ENCODE results near the gene ANXA7. TPM values are rescaled to one million over a fixed set of nuclear protein-coding genes. Genes with fewer than 3 reads are reported as not detected.

The ANXA7 gene
- total RNA-seq (100 to 1,000 TPM; 103 to 111 TPM), polyA plus RNA-seq (100 to 1,000 TPM; 207 to 379 TPM)

DNA sequence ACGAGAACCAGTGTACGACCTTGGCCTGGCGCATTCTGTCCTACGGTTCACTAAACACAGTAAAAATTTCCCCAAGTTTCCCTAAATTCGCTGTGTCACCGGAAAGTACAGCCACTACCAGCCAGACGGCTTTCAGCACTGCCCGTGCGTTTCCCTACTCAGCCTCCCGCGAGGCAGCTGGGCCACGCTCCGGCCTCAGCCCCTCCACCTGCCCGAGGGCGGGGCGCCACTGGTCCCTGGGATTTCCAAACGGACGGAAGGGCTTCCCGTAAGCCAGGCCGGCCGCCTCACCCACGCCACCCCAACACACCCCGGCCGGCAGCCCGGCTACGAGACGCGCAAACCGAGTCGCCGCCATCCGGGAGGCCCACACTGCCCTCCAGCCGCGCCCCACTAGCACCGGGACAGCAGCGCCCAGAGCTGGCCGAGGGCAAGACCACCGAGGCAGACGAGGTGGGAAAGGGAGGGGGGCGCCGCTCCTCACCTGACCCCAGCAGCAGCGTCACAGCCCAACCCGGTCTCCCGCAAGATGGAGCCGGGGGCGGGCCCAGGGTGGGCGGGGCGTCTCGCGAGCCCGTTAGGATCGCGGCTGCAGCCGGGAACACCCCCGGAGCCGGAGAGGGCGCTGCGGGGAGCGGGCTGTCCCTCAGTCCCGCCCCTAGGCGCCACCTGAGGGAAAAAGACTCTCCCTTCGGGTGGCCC is at the start of gene ANXA7:
Gene ANXA7 (minus strand): TSS at position 531 of the 702 bp plus-strand sequence. CDS start 13,202 bp downstream, outside the sequence.
- Histone ChIP-seq H3K4me1 (ENCODE audit: insufficient read depth, low read length) (peaks cover 46% of the 10 kb centered on the region), H3K9me3 (ENCODE audit: control insufficient read depth in 1 of 2, low read length in 2 of 2) (no peaks in the 10 kb centered on the region), H3K27ac (ENCODE audit: low read depth, low read length) (peak within 1 kb of the TSS; percentile 98), H3K36me3 (ENCODE audit: insufficient read depth, low read length) (no peaks in the 10 kb centered on the region), H3K4me3 (ENCODE audit: low read length in 2 of 2) (peak within 1 kb of the TSS; percentile 59 to 82), H3K27me3 (ENCODE audit: insufficient read depth, low read length) (no peaks in the 10 kb centered on the region)
- CTCF ChIA-PET (ENCODE audit: partially characterized antibody): interaction anchor here (0.6 to 1.0 kb wide), 3 partner anchors 16 to 230 kb away, joined by 3 read pairs; no protein-coding TSS in a partner anchor
- H3K4me1 Mint-ChIP-seq: peaks cover 38 to 59% (median 48%) of the 10 kb centered on the region in 4 donors
- peak within 1 kb of the TSS; percentile 88 to 98 (median 93) for H3K27ac Mint-ChIP-seq
- no peaks in the 10 kb centered on the region for H3K9me3 Mint-ChIP-seq
- DNase-seq: peak; percentile 85 to 93 (median 88)
- H3K4me3 Mint-ChIP-seq: peak within 1 kb of the TSS; percentile 91 to 99 (median 97)
- intact Hi-C loops (cut with micrococcal nuclease): loop anchor here (1.0 to 5.0 kb wide), 6 partner anchors 56 to 316 kb away; partner anchors contain the start of genes CFAP70, DNAJC9, ECD and FAM149B1
- H3K36me3 Mint-ChIP-seq: peaks cover 5 to 19% of the 10 kb centered on the region in 2 donors
- POLR2A ChIA-PET (ENCODE audit: partially characterized antibody): interaction anchor here (0.5 to 3.3 kb wide), 16 partner anchors 10 to 317 kb away, joined by 3 to 34 read pairs (median 4); partner anchors contain the start of genes CFAP70, DNAJC9, P4HA1 and PPP3CB
- peaks cover 0 to 2% of the 10 kb centered on the region in 2 donors for H3K27me3 Mint-ChIP-seq

DNA sequence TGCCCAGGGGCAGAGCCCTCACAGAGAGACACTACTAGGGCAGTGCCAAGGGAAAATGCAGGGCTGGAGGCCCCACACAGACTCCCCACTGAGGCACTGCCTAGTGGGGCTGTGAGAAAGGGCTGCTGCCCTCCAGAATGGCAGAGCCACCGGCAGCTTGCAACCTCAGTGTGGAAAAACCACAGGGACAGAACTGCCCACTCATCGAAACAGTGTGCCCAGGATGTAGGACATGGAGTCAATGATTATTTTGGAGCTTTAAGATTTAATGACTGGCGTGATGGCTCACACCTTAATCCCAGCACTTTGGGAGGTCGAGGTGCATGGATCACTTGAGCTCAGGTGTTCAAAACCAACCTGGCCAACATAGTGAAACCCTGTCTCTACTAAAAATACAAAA is 47.0 kb upstream of the ANXA7 start:
- no peaks in the 10 kb centered on the region for H3K27me3 Mint-ChIP-seq
- H3K27ac Mint-ChIP-seq: peak overlapping the region in 2 of 7 donors; percentile 20 to 24
- no peaks in the 10 kb centered on the region for H3K4me1 ChIP-seq (ENCODE audit: insufficient read depth, low read length)
- POLR2A ChIA-PET (ENCODE audit: partially characterized antibody): interaction anchor here (1.6 kb wide), 1 partner anchor 35 kb away, joined by 5 read pairs; the partner anchor contains the start of gene PPP3CB
- H3K36me3 ChIP-seq (ENCODE audit: insufficient read depth, low read length): peaks cover 9% of the 10 kb centered on the region
- H3K27ac ChIP-seq (ENCODE audit: low read depth, low read length): no peak overlapping the region
- no peak overlapping the region for H3K4me3 ChIP-seq (ENCODE audit: low read length in 2 of 2)
- intact Hi-C loops (cut with micrococcal nuclease): no loop called here
- no peak overlapping the region for H3K4me3 Mint-ChIP-seq
- no peak for DNase-seq
- H3K27me3 ChIP-seq (ENCODE audit: insufficient read depth, low read length): no peaks in the 10 kb centered on the region
- no peaks in the 10 kb centered on the region for H3K9me3 Mint-ChIP-seq
- no peaks in the 10 kb centered on the region for H3K9me3 ChIP-seq (ENCODE audit: control insufficient read depth in 1 of 2, low read length in 2 of 2)
- H3K36me3 Mint-ChIP-seq: peaks cover 20 to 39% of the 10 kb centered on the region in 2 donors
- CTCF ChIA-PET (ENCODE audit: partially characterized antibody): no interaction called here
- H3K4me1 Mint-ChIP-seq: peaks cover 0 to 8% (median under 1%) of the 10 kb centered on the region in 4 donors

GRCh38 chr10:73459683-73460314 is 45.9 kb upstream of the ANXA7 start:
- Histone ChIP-seq H3K9me3 (ENCODE audit: control insufficient read depth in 1 of 2, low read length in 2 of 2) (no peaks in the 10 kb centered on the region), H3K27ac (ENCODE audit: low read depth, low read length) (no peak overlapping the region), H3K4me1 (ENCODE audit: insufficient read depth, low read length) (no peaks in the 10 kb centered on the region), H3K36me3 (ENCODE audit: insufficient read depth, low read length) (no peaks in the 10 kb centered on the region), H3K27me3 (ENCODE audit: insufficient read depth, low read length) (no peaks in the 10 kb centered on the region), H3K4me3 (ENCODE audit: low read length in 2 of 2) (no peak overlapping the region)
- ChIA-PET POLR2A (ENCODE audit: partially characterized antibody) (interaction anchor here (1.6 kb wide), 1 partner anchor 36 kb away, joined by 5 read pairs; the partner anchor contains the start of gene PPP3CB), CTCF (ENCODE audit: partially characterized antibody) (no interaction called here)
- Mint-ChIP-seq H3K4me1 (peaks cover 0 to 8% (median under 1%) of the 10 kb centered on the region in 4 donors), H3K9me3 (no peaks in the 10 kb centered on the region), H3K27me3 (no peaks in the 10 kb centered on the region), H3K4me3 (no peak overlapping the region), H3K27ac (peak overlapping the region in 1 of 7 donors; percentile 78), H3K36me3 (peaks cover 19 to 33% of the 10 kb centered on the region in 2 donors)
- no peak for DNase-seq
- intact Hi-C loops (cut with micrococcal nuclease): no loop called here

GRCh38 chr10:73456187-73456890 is 42.5 kb upstream of the ANXA7 start:
- Histone ChIP-seq H3K27ac (ENCODE audit: low read depth, low read length) (no peak overlapping the region), H3K4me3 (ENCODE audit: low read length in 2 of 2) (no peak overlapping the region), H3K36me3 (ENCODE audit: insufficient read depth, low read length) (no peaks in the 10 kb centered on the region), H3K4me1 (ENCODE audit: insufficient read depth, low read length) (no peaks in the 10 kb centered on the region), H3K27me3 (ENCODE audit: insufficient read depth, low read length) (no peaks in the 10 kb centered on the region), H3K9me3 (ENCODE audit: control insufficient read depth in 1 of 2, low read length in 2 of 2) (no peaks in the 10 kb centered on the region)
- ChIA-PET POLR2A (ENCODE audit: partially characterized antibody) (no interaction called here), CTCF (ENCODE audit: partially characterized antibody) (interaction anchor here (0.7 to 1.0 kb wide), 2 partner anchors 183 to 1241 kb away, joined by 4 read pairs; no protein-coding TSS in a partner anchor)
- no peak for DNase-seq
- Mint-ChIP-seq H3K27ac (peak overlapping the region in 1 of 7 donors; percentile 23), H3K4me3 (no peak overlapping the region), H3K36me3 (peaks cover 19 to 38% of the 10 kb centered on the region in 2 donors), H3K4me1 (peaks cover 0 to 6% (median under 1%) of the 10 kb centered on the region in 4 donors), H3K27me3 (no peaks in the 10 kb centered on the region), H3K9me3 (no peaks in the 10 kb centered on the region)
- intact Hi-C loops (cut with micrococcal nuclease): no loop called here

DNA sequence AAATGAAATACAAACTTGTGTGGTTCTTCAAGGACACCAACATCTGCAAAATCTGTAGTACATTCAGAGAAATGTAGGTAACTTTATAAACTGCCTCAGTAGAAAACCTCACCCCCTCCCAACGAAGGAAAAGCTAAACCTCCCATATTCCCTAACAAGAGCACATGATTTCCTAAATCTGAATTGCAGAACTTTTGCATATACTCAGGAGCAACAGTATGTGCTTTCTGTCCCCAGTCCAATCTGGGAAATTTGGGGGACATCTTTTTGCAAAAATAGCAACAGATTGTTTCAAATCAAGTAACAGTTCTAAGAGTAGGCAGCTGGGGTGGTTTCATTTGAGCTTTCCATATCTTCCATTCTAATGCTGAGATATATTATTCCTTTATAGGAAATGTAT is 35.3 kb upstream of the ANXA7 start:
- Mint-ChIP-seq H3K36me3 (peaks cover 25 to 44% of the 10 kb centered on the region in 2 donors), H3K4me3 (no peak overlapping the region), H3K27me3 (no peaks in the 10 kb centered on the region), H3K9me3 (no peaks in the 10 kb centered on the region), H3K4me1 (peaks cover 0 to 7% (median 2%) of the 10 kb centered on the region in 4 donors), H3K27ac (peak overlapping the region in 1 of 7 donors; percentile 8)
- POLR2A ChIA-PET (ENCODE audit: partially characterized antibody): no interaction called here
- intact Hi-C loops (cut with micrococcal nuclease): no loop called here
- no peaks in the 10 kb centered on the region for H3K4me1 ChIP-seq (ENCODE audit: insufficient read depth, low read length)
- no peak for DNase-seq
- no peaks in the 10 kb centered on the region for H3K36me3 ChIP-seq (ENCODE audit: insufficient read depth, low read length)
- H3K9me3 ChIP-seq (ENCODE audit: control insufficient read depth in 1 of 2, low read length in 2 of 2): no peaks in the 10 kb centered on the region
- no peak overlapping the region for H3K27ac ChIP-seq (ENCODE audit: low read depth, low read length)
- CTCF ChIA-PET (ENCODE audit: partially characterized antibody): no interaction called here
- no peaks in the 10 kb centered on the region for H3K27me3 ChIP-seq (ENCODE audit: insufficient read depth, low read length)
- H3K4me3 ChIP-seq (ENCODE audit: low read length in 2 of 2): no peak overlapping the region

DNA sequence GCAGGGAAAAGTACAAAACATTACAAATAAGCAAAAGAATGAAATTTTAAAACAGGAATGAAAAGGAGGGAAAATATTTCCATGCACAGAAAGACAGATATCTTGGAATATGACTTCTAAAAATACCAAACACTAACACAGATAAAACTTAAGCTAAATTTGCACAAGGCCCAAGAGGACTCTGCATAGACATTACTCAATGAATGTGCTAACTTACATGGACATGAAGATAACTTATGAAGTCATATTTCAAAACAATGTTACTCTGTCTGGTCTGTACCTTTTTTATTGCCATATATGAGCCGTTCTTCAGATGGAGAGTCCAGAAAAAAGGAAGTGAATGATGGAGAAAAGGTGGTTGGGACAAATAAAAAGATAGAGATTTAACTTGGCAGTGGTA is 34.5 kb upstream of the ANXA7 start:
- POLR2A ChIA-PET (ENCODE audit: partially characterized antibody): no interaction called here
- no peak overlapping the region for H3K27ac ChIP-seq (ENCODE audit: low read depth, low read length)
- peaks cover 4% of the 10 kb centered on the region for H3K36me3 ChIP-seq (ENCODE audit: insufficient read depth, low read length)
- H3K27me3 ChIP-seq (ENCODE audit: insufficient read depth, low read length): no peaks in the 10 kb centered on the region
- peaks cover 0 to 7% (median 2%) of the 10 kb centered on the region in 4 donors for H3K4me1 Mint-ChIP-seq
- H3K4me3 Mint-ChIP-seq: no peak overlapping the region
- no peaks in the 10 kb centered on the region for H3K9me3 Mint-ChIP-seq
- H3K4me1 ChIP-seq (ENCODE audit: insufficient read depth, low read length): no peaks in the 10 kb centered on the region
- CTCF ChIA-PET (ENCODE audit: partially characterized antibody): no interaction called here
- no peak for DNase-seq
- H3K27ac Mint-ChIP-seq: peak overlapping the region in 4 of 7 donors; percentile 7 to 48 (median 15)
- no peaks in the 10 kb centered on the region for H3K9me3 ChIP-seq (ENCODE audit: control insufficient read depth in 1 of 2, low read length in 2 of 2)
- H3K4me3 ChIP-seq (ENCODE audit: low read length in 2 of 2): no peak overlapping the region
- H3K36me3 Mint-ChIP-seq: peaks cover 26 to 44% of the 10 kb centered on the region in 2 donors
- no peaks in the 10 kb centered on the region for H3K27me3 Mint-ChIP-seq
- intact Hi-C loops (cut with micrococcal nuclease): no loop called here
